Esophagus squamous epithelium (tissue), 4 donors: ENCODE measurements around the gene SETD1B.

Experiments used
- CTCF ChIP-seq, 6 experiments: fragments of 450-650 bp in 4 of 6; fragments of 200-600 bp in 2 of 6; sonication (generic) in 2 of 6; IDR thresholded peaks; one replicate each; pipeline ENCODE4 v1.5.1; 2016 to 2019; ENCODE audit warnings: antibody characterized with exemption in 6 of 6, mild to moderate bottlenecking in 4 of 6, moderate library complexity in 4 of 6
- POLR2A ChIP-seq, 4 donors: fragments of 450-650 bp; IDR thresholded peaks; one replicate each; pipeline ENCODE4 v1.6.1; 2017; ENCODE audit warnings: antibody characterized with exemption in 4 of 4, mild to moderate bottlenecking in 4 of 4, moderate library complexity in 3 of 4

DNA sequence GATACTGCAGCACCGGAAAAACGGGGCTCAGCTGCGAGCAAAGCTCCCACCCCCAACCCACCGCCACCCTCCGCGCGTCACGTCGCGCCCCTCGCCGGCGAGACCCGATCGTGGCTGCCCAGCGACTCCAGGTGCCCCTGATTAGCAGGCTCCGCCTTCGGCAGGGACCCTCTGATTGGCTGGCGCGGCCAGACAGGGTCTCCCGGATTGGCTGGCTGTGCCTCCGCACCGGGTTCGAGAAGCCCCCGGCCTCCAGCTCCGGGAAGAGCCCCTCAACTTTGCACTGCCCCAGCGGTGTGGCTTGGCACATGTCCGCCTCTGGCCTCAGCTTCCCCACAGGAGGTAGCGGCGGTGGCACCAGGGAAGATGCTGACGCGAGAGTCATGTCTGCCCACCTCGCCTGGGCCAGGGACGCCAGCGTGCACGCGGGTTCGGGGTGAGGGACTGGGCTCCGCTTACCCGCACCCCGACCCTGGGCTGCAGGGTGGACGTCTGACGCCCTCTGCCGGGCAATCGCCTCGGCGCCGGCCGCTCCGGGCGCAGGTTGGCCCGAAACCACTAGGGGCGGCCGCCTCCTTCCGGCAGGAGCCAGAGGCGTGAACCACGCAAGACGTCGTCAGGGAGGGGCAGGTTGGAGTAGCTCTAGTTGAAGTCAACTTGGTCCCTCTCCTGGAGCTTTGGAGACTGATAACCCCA, 9.8 kb upstream of the SETD1B start:
- TF ChIP-seq CTCF (IDR thresholded peaks at IDR 0.05) (peak; percentile 98 to 100 (median 100)), POLR2A (IDR thresholded peaks at IDR 0.05) (peak in 1 of 4 donors; percentile 34)
